Ovary (tissue), 3 donors: ENCODE data around the gene SCRN2.

Experiments
- CTCF ChIP-seq, 3 donors: fragments of 450-650 bp in 2 of 3; fragments of 200-600 bp in 1 of 3; IDR thresholded peaks; one replicate each; pipeline versions ENCODE4 v1.5.1 to v1.8.0; 2016 to 2022; ENCODE audit warnings: antibody characterized with exemption in 3 of 3, mild to moderate bottlenecking in 1 of 3
- POLR2A ChIP-seq: fragments of 450-650 bp; IDR thresholded peaks from one replicate; pipeline ENCODE4 v1.6.1; 2017; ENCODE audit warnings: antibody characterized with exemption, mild to moderate bottlenecking, moderate library complexity
- donor health status: DM: no; HTN: no; CAD: no.

- TF ChIP-seq CTCF (IDR thresholded peaks at IDR 0.05) (no peak), POLR2A (no peak)
Measured at GRCh38 chr17:47810901-47811635, 30.0 kb downstream of the SCRN2 start.
